HCT116 (cell line): ENCODE measurements around the gene LHX4. TPM values are rescaled to one million over a fixed set of nuclear protein-coding genes. Genes with fewer than 3 reads are reported as not detected.

Experiments used
- ATAC-seq: fragments of 200-7000 bp; cut with Tn5 transposase; 2 replicates; pipeline ENCODE4 v1.9.1; 2020; ENCODE audit warnings: mild to moderate bottlenecking, moderate library complexity
- BruUV-seq: library from RNA; stranded (reverse); fragments of 400-500 nt; replicated peaks from 2 replicates; lab custom pipeline; 2021; lab: Mats Ljungman, UMichigan
- CTCF ChIA-PET: fragments of 300-600 bp; sonication (Branson Sonifier 250); formaldehyde crosslinking; loops from one replicate; lab custom pipeline; 2021; ENCODE audit warnings: antibody characterized with exemption; lab: Charles Lee
- POLR2A ChIA-PET: fragments of 300-600, 350-600 bp; sonication (Branson Sonifier 250); formaldehyde crosslinking; loops from one replicate; lab custom pipeline; 2021; ENCODE audit warnings: antibody characterized with exemption; lab: Charles Lee
- RAD21 ChIA-PET, 2 experiments: fragments of 300-600 bp; sonication (Branson Sonifier 250); formaldehyde crosslinking; loops; one replicate each; lab custom pipeline; 2023; ENCODE audit warnings: low total read pairs in 2 of 2; ENCODE audit not compliant: uncharacterized antibody in 2 of 2, unreplicated experiment in 2 of 2, low non-redundant PET in 1 of 2; lab: Charles Lee
- DNase-seq: peaks from one replicate; pipeline ENCODE4 v3.0.0-alpha.2; 2010; ENCODE audit warnings: low read depth, low spot score
- H2AFZ ChIP-seq: fragments of 200-600 bp; shearing (Covaris generic), sonication (generic); 2 replicates; pipeline ENCODE4 v1.6.1; 2017; ENCODE audit warnings: low read depth, mixed run types, mixed read lengths, antibody characterized with exemption, low read length; ENCODE audit not compliant: poor library complexity, severe bottlenecking
- H3K27ac ChIP-seq: 2 replicates; pipeline ENCODE4 v1.5.1; 2012; ENCODE audit warnings: low read depth, low read length
- H3K27me3 ChIP-seq: fragments of 200-600 bp; sonication (generic); 2 replicates; pipeline ENCODE4 v1.6.1; 2016; ENCODE audit warnings: mixed run types, low read length, mixed read lengths; ENCODE audit not compliant: insufficient read depth
- H3K36me3 ChIP-seq, 2 experiments: fragments of 200-500 bp in 1 of 2; fragments of 200-600 bp in 1 of 2; sonication (Bioruptor generic) in 1 of 2; sonication (generic) in 1 of 2; 2 replicates each; pipeline versions ENCODE4 v1.5.1 to v1.6.1; 2014 to 2016; ENCODE audit warnings: low read length in 2 of 2, inconsistent platforms in 1 of 2, mixed read lengths in 1 of 2, mixed run types in 1 of 2; ENCODE audit not compliant: insufficient read depth in 2 of 2, control insufficient read depth in 1 of 2
- H3K4me1 ChIP-seq, 2 experiments: fragments of 200-600 bp in 1 of 2; sonication (generic) in 1 of 2; 2 replicates each; pipeline versions ENCODE4 v1.5.1 to v1.6.1; 2012 to 2017; ENCODE audit warnings: low read length in 2 of 2, inconsistent platforms in 1 of 2, mild to moderate bottlenecking in 1 of 2, mixed read lengths in 1 of 2, mixed run types in 1 of 2, moderate library complexity in 1 of 2; ENCODE audit not compliant: insufficient read depth in 2 of 2, control insufficient read depth in 1 of 2
- H3K4me2 ChIP-seq: fragments of 200-600 bp; sonication (generic); 2 replicates; pipeline ENCODE4 v1.6.1; 2017; ENCODE audit warnings: mixed run types, low read length, mixed read lengths
- H3K4me3 ChIP-seq, 2 experiments: fragments of 200-600 bp in 1 of 2; sonication (generic) in 1 of 2; replicated peaks in 1 of 2; 2 replicates each; pipeline ENCODE4 v1.5.1; 2011 to 2016; ENCODE audit warnings: low read length in 2 of 2, control low read depth in 1 of 2, low read depth in 1 of 2, mild to moderate bottlenecking in 1 of 2, mixed read lengths in 1 of 2, mixed run types in 1 of 2
- H3K79me2 ChIP-seq: fragments of 200-600 bp; sonication (generic); 2 replicates; pipeline ENCODE4 v1.6.1; 2017; ENCODE audit warnings: mild to moderate bottlenecking, mixed run types, low read length, moderate library complexity, mixed read lengths; ENCODE audit not compliant: insufficient read depth
- H3K9ac ChIP-seq: fragments of 200-600 bp; sonication (generic); 2 replicates; pipeline ENCODE4 v1.6.1; 2016; ENCODE audit warnings: low read length, mixed read lengths
- H3K9me2 ChIP-seq: fragments of 200-600 bp; sonication (generic), shearing (Covaris generic); 2 replicates; pipeline ENCODE4 v1.6.1; 2017; ENCODE audit warnings: mixed run types, mild to moderate bottlenecking, moderate library complexity; ENCODE audit not compliant: insufficient read depth
- H3K9me3 ChIP-seq, 2 experiments: fragments of 200-500 bp in 1 of 2; fragments of 200-600 bp in 1 of 2; sonication (Bioruptor generic) in 1 of 2; sonication (generic) in 1 of 2; 2 replicates each; pipeline ENCODE4 v1.6.1; 2014 to 2017; ENCODE audit warnings: low read length in 2 of 2, mixed read lengths in 2 of 2, inconsistent platforms in 1 of 2, low read depth in 1 of 2, mild to moderate bottlenecking in 1 of 2, mixed run types in 1 of 2, moderate library complexity in 1 of 2; ENCODE audit not compliant: control insufficient read depth in 1 of 2, insufficient read depth in 1 of 2
- H4K20me1 ChIP-seq: fragments of 200-600 bp; sonication (generic), shearing (Covaris generic); 2 replicates; pipeline ENCODE4 v1.6.1; 2017; ENCODE audit warnings: mixed run types, mild to moderate bottlenecking, moderate library complexity; ENCODE audit not compliant: insufficient read depth
- CBX3 ChIP-seq: IDR thresholded peaks from 2 replicates; pipeline ENCODE4 v1.6.1; 2012; ENCODE audit warnings: low read depth
- EGR1 ChIP-seq: IDR thresholded peaks from 2 replicates; pipeline ENCODE4 v1.6.1; 2012; ENCODE audit warnings: low read depth
- ELF1 ChIP-seq: IDR thresholded peaks from 2 replicates; pipeline ENCODE4 v1.6.1; 2012; ENCODE audit warnings: low read depth, borderline replicate concordance
- FOSL1 ChIP-seq: IDR thresholded peaks from 2 replicates; pipeline ENCODE4 v1.6.1; 2012; ENCODE audit warnings: low read depth
- JUND ChIP-seq: IDR thresholded peaks from 2 replicates; pipeline ENCODE4 v1.6.1; 2012
- RAD21 ChIP-seq: IDR thresholded peaks from 2 replicates; pipeline ENCODE4 v1.6.1; 2012; ENCODE audit warnings: low read depth, mild to moderate bottlenecking
- SP1 ChIP-seq: IDR thresholded peaks from 2 replicates; pipeline ENCODE4 v1.6.1; 2012; ENCODE audit warnings: low read depth
- SRF ChIP-seq: IDR thresholded peaks from 2 replicates; pipeline ENCODE4 v1.6.1; 2012; ENCODE audit warnings: low read depth
- TCF7L2 ChIP-seq: IDR thresholded peaks from 2 replicates; pipeline ENCODE4 v1.7.0; 2011; ENCODE audit warnings: borderline replicate concordance, inconsistent platforms; ENCODE audit not compliant: insufficient read depth, insufficient read length; ENCODE audit errors: extremely low read depth
- YY1 ChIP-seq: IDR thresholded peaks from 2 replicates; pipeline ENCODE4 v1.6.1; 2011; ENCODE audit warnings: low read length, low read depth, moderate library complexity, mild to moderate bottlenecking; ENCODE audit not compliant: insufficient replicate concordance; ENCODE audit errors: extremely low read depth
- ZFX ChIP-seq: fragments of 450-650 bp; IDR thresholded peaks from 2 replicates; pipeline ENCODE4 v1.6.1; 2017
- ZNF274 ChIP-seq: fragments of 200-500 bp; sonication (Bioruptor generic); IDR thresholded peaks from 2 replicates; pipeline ENCODE4 v1.6.1; 2014; ENCODE audit warnings: mild to moderate bottlenecking, low read depth, low read length, inconsistent platforms
- intact Hi-C: fragments of 100-400 bp; cut with micrococcal nuclease; formaldehyde crosslinking; loops from 2 replicates; pipeline ENCODE4 v1.10.0; 2022
- total RNA-seq: library from RNA; stranded (reverse); gene quantifications from one replicate; pipeline ENCODE4 v1.2.1, GENCODE V29; 2021; ENCODE audit not compliant: unreplicated experiment
- TF ChIP-seq, protein P1 (sequence below): IDR thresholded peaks from 2 replicates; pipeline ENCODE4 v1.6.1; 2011; ENCODE audit warnings: mild to moderate bottlenecking, low read length, moderate library complexity; ENCODE audit not compliant: insufficient replicate concordance; ENCODE audit errors: extremely low read depth
- TF ChIP-seq, protein P2 (sequence below): IDR thresholded peaks from 2 replicates; pipeline ENCODE4 v1.6.1; 2012
- TF ChIP-seq, protein P3 (sequence below): IDR thresholded peaks from 2 replicates; pipeline ENCODE4 v1.6.1; 2012

LHX4 gene
- total RNA-seq, 1 experiment from 2014 or later = 0.44 TPM

DNA sequence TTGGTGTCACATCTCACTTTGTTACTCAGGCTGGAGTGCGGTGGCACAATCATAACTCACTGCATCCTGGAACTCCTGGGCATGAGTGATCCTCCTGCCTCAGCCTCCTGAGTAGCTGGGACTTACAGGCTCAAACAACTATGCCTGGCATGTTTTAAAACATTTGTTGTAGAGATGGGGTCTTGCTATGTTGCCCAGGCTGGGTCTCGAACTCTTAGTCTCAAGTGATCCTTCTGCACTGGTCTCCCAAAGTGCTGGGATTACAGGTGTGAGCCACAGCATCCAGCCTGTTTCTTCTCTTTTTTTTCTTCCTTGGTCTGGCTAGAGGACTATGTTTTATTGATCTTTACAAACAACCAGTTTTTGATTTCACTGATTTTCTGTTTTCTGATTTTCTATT lies 64.6 kb downstream of the LHX4 start:
- H3K27me3 ChIP-seq = no peaks in the 10 kb centered on the region
- H3K9ac ChIP-seq = no peak overlapping the region
- no peaks in the 10 kb centered on the region for H3K9me2 ChIP-seq
- CTCF ChIA-PET = no interaction called here
- H3K4me2 ChIP-seq = no peak overlapping the region
- BruUV-seq = no TSS peak
- no peaks in the 10 kb centered on the region for H3K9me3 ChIP-seq
- TF ChIP-seq SP1 (no peak), SRF (no peak), EGR1 (no peak), FOSL1 (no peak), ZFX (no peak), JUND (no peak), ELF1 (no peak), YY1 (no peak), ZNF274 (no peak), RAD21 (no peak), TCF7L2 (no peak), CBX3 (no peak)
- TF ChIP-seq, protein P1, sequence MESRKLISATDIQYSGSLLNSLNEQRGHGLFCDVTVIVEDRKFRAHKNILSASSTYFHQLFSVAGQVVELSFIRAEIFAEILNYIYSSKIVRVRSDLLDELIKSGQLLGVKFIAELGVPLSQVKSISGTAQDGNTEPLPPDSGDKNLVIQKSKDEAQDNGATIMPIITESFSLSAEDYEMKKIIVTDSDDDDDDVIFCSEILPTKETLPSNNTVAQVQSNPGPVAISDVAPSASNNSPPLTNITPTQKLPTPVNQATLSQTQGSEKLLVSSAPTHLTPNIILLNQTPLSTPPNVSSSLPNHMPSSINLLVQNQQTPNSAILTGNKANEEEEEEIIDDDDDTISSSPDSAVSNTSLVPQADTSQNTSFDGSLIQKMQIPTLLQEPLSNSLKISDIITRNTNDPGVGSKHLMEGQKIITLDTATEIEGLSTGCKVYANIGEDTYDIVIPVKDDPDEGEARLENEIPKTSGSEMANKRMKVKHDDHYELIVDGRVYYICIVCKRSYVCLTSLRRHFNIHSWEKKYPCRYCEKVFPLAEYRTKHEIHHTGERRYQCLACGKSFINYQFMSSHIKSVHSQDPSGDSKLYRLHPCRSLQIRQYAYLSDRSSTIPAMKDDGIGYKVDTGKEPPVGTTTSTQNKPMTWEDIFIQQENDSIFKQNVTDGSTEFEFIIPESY = no peak
- TF ChIP-seq, protein P2, sequence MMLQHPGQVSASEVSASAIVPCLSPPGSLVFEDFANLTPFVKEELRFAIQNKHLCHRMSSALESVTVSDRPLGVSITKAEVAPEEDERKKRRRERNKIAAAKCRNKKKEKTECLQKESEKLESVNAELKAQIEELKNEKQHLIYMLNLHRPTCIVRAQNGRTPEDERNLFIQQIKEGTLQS = no peak
- TF ChIP-seq, protein P3, sequence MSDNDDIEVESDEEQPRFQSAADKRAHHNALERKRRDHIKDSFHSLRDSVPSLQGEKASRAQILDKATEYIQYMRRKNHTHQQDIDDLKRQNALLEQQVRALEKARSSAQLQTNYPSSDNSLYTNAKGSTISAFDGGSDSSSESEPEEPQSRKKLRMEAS = no peak
- DNase-seq = no peak
- POLR2A ChIA-PET = no interaction called here
- intact Hi-C loops = no loop called here
- H3K79me2 ChIP-seq = no peaks in the 10 kb centered on the region
- no peak for ATAC-seq
- no peaks in the 10 kb centered on the region for H3K36me3 ChIP-seq
- no peaks in the 10 kb centered on the region for H4K20me1 ChIP-seq
- peaks cover 0 to 11% of the 10 kb centered on the region in 2 experiments; a peak in 3 of 4 replicates for H3K4me1 ChIP-seq
- H3K4me3 ChIP-seq = no peak overlapping the region
- H3K27ac ChIP-seq = no peak overlapping the region
- no peak overlapping the region for H2AFZ ChIP-seq
- RAD21 ChIA-PET = no interaction called here
